Keratinocyte (primary cell): Measurements from ENCODE around the gene MICAL2. TPM values are rescaled to one million over a fixed set of nuclear protein-coding genes. Genes with fewer than 3 reads are reported as not detected.

ENCODE experiments used
- DNase-seq: peaks from one replicate; pipeline ENCODE4 v3.0.0-alpha.2; 2011; ENCODE audit warnings: low read depth, missing footprints, low spot score
- FAIRE-seq: peaks from 2 replicates; lab custom pipeline; 2011; peaks lifted over from hg19 to GRCh38; lab: Jason Lieb, UNC
- H2AFZ ChIP-seq: 2 replicates; pipeline ENCODE4 v1.6.0; 2012; ENCODE audit warnings: low read length, control low read depth, inconsistent platforms; ENCODE audit not compliant: control insufficient read depth
- H3K27ac ChIP-seq: 2 replicates; pipeline ENCODE4 v1.5.1; 2011; ENCODE audit warnings: low read length; ENCODE audit not compliant: control insufficient read depth, insufficient read depth
- H3K27me3 ChIP-seq: 3 replicates; pipeline ENCODE4 v1.6.0; 2011; ENCODE audit warnings: low read length; ENCODE audit not compliant: control insufficient read depth, insufficient read depth; ENCODE audit errors: extremely low read depth
- H3K36me3 ChIP-seq, 2 experiments: 2 replicates in 1 of 2; 3 replicates in 1 of 2; pipeline ENCODE4 v1.5.1; 2011; ENCODE audit warnings: low read length in 2 of 2, mild to moderate bottlenecking in 1 of 2; ENCODE audit not compliant: control insufficient read depth in 2 of 2, insufficient read depth in 2 of 2; ENCODE audit errors: extremely low read depth in 1 of 2
- H3K4me1 ChIP-seq: 3 replicates; pipeline ENCODE4 v1.5.1; 2011; ENCODE audit warnings: low read length; ENCODE audit not compliant: control insufficient read depth, insufficient read depth; ENCODE audit errors: extremely low read depth
- H3K4me2 ChIP-seq: 3 replicates; pipeline ENCODE4 v1.6.0; 2011; ENCODE audit warnings: low read depth, low read length; ENCODE audit not compliant: control insufficient read depth, insufficient read depth; ENCODE audit errors: extremely low read depth
- H3K4me3 ChIP-seq, 3 experiments: fragments of 200-600 bp in 1 of 3; sonication (generic) in 1 of 3; 2 replicates in 2 of 3; 3 replicates in 1 of 3; pipeline ENCODE4 v1.5.1; 2011 to 2016; ENCODE audit warnings: low read length in 3 of 3, mild to moderate bottlenecking in 3 of 3, control low read depth in 2 of 3, inconsistent platforms in 1 of 3, low read depth in 1 of 3, mixed read lengths in 1 of 3, mixed run types in 1 of 3, moderate library complexity in 1 of 3; ENCODE audit not compliant: control insufficient read depth in 2 of 3, insufficient read depth in 2 of 3; ENCODE audit errors: extremely low read depth in 1 of 3
- H3K79me2 ChIP-seq: 2 replicates; pipeline ENCODE4 v1.6.0; 2012; ENCODE audit warnings: low read length; ENCODE audit not compliant: control insufficient read depth, insufficient read depth
- H3K9ac ChIP-seq: 3 replicates; pipeline ENCODE4 v1.6.0; 2011; ENCODE audit warnings: low read length; ENCODE audit not compliant: control insufficient read depth, insufficient read depth; ENCODE audit errors: extremely low read depth
- H3K9me1 ChIP-seq: 3 replicates; pipeline ENCODE4 v1.6.0; 2011; ENCODE audit warnings: low read length; ENCODE audit not compliant: control insufficient read depth, insufficient read depth; ENCODE audit errors: extremely low read depth
- H3K9me3 ChIP-seq: 2 replicates; pipeline ENCODE4 v1.5.1; 2012; ENCODE audit warnings: low read depth, low read length; ENCODE audit not compliant: control insufficient read depth
- H4K20me1 ChIP-seq: 3 replicates; pipeline ENCODE4 v1.6.0; 2011; ENCODE audit warnings: low read length; ENCODE audit not compliant: control insufficient read depth, insufficient read depth; ENCODE audit errors: extremely low read depth
- EZH2 ChIP-seq: IDR thresholded peaks from one replicate; pipeline ENCODE4 v1.6.1; 2012; ENCODE audit warnings: inconsistent platforms, mild to moderate bottlenecking, low read length, moderate library complexity
- dilution Hi-C: fragments of 300-500 bp; cut with MboI; formaldehyde crosslinking; loops from one replicate; pipeline ENCODE4 v1.7.0; 2020; ENCODE audit warnings: low sequenced_read_pairs; ENCODE audit not compliant: extremely low pct_ligation_motif_present
- polyA plus RNA-seq, 5 experiments: library from polyadenylated mRNA; depleted of rRNA in 3 of 5; stranded (reverse) in 3 of 5; stranded (forward) in 1 of 5; unstranded in 1 of 5; fragments of >200 nt; gene quantifications; 1 replicate in 1 of 5; 2 replicates in 3 of 5; 3 replicates in 1 of 5; pipeline versions ENCODE4 v1.2.1 to v1.2.3, GENCODE V29; 2011 to 2012; ENCODE audit warnings: missing spikeins in 2 of 5, low read depth in 1 of 5, low replicate concordance in 1 of 5
- TF ChIP-seq, protein P1 (sequence below), 3 experiments: IDR thresholded peaks in 1 of 3; conservative IDR thresholded peaks in 1 of 3; optimal IDR thresholded peaks in 1 of 3; 2 replicates in 2 of 3; 3 replicates in 1 of 3; pipeline versions ENCODE3 to v1.5.1; 2011; ENCODE audit warnings: low read length in 3 of 3, mild to moderate bottlenecking in 3 of 3, moderate library complexity in 2 of 3, control low read depth in 1 of 3, inconsistent platforms in 1 of 3; ENCODE audit not compliant: insufficient read depth in 2 of 3; ENCODE audit errors: extremely low read depth in 1 of 3

MICAL2 gene
- polyA plus RNA-seq, 1 donor (not counting 4 experiments of a cell fraction or from before 2014, with no cell fraction given): 83.9 TPM

DNA sequence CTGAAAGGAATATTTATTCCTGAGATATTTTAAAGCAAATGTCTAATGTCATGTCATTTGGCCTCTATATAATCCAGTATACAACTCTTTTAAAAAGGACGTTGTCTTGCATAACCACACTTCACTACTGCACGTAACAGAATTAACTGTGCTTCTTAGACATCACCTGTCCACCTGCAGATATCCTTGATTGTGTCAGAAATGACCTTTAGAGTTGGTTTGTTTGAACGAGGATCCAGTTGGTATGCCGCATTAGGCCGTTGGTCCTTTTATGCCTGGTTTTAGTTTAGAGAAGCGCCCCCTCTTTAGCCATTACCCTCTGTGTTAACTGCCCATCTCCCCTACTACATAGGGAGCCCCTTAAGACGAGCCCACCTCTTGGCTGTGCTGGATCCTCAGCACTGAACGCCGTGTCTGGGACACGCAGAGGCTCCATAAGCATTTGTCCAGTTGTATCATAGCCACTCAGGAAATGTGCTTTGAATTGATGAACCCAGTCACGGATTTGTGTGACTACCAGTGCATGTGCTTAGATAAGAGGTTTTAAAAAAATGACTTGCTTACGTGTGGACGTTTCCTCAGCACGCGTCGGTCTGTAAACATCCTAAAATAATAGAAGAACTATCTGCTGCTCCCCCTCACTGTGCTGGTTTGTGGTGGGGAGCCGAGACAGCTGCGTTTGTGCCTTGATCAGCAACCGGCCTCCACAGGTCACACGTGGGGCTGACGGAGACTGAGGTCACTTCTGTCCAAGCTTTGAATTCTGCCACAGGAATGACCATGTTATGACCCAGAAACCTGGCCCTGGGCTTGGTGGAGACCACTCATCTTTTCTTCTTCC lies 4.0 kb downstream of the MICAL2 start:
- peaks cover 69% of the 10 kb centered on the region for H3K4me1 ChIP-seq
- H3K9me3 ChIP-seq: no peaks in the 10 kb centered on the region
- H3K4me3 ChIP-seq: peak overlapping the region in 1 of 3 experiments; percentile 90
- FAIRE-seq (no peak), DNase-seq (no peak)
- dilution Hi-C loops: no loop called here
- H3K79me2 ChIP-seq: peaks cover 94% of the 10 kb centered on the region
- peak overlapping the region; percentile 98 for H3K4me2 ChIP-seq
- H3K27me3 ChIP-seq: no peaks in the 10 kb centered on the region
- H3K27ac ChIP-seq: no peak overlapping the region
- TF ChIP-seq, protein P1, sequence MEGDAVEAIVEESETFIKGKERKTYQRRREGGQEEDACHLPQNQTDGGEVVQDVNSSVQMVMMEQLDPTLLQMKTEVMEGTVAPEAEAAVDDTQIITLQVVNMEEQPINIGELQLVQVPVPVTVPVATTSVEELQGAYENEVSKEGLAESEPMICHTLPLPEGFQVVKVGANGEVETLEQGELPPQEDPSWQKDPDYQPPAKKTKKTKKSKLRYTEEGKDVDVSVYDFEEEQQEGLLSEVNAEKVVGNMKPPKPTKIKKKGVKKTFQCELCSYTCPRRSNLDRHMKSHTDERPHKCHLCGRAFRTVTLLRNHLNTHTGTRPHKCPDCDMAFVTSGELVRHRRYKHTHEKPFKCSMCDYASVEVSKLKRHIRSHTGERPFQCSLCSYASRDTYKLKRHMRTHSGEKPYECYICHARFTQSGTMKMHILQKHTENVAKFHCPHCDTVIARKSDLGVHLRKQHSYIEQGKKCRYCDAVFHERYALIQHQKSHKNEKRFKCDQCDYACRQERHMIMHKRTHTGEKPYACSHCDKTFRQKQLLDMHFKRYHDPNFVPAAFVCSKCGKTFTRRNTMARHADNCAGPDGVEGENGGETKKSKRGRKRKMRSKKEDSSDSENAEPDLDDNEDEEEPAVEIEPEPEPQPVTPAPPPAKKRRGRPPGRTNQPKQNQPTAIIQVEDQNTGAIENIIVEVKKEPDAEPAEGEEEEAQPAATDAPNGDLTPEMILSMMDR (optimal IDR thresholded peaks at IDR 0.05 in 1 of 3, IDR thresholded peaks at IDR 0.05 in 1 of 3, conservative IDR thresholded peaks at IDR 0.05 in 1 of 3; ENCODE audit: extremely low read depth in 1 of 3, insufficient read depth in 2 of 3, low read length in 3 of 3): no peak
- no peak for TF ChIP-seq EZH2
- H3K36me3 ChIP-seq: peaks cover 36 to 65% of the 10 kb centered on the region in 2 experiments
- H3K9me1 ChIP-seq: peaks cover 20% of the 10 kb centered on the region
- H2AFZ ChIP-seq: no peak overlapping the region
- peaks cover 52% of the 10 kb centered on the region for H4K20me1 ChIP-seq
- H3K9ac ChIP-seq: no peak overlapping the region

DNA sequence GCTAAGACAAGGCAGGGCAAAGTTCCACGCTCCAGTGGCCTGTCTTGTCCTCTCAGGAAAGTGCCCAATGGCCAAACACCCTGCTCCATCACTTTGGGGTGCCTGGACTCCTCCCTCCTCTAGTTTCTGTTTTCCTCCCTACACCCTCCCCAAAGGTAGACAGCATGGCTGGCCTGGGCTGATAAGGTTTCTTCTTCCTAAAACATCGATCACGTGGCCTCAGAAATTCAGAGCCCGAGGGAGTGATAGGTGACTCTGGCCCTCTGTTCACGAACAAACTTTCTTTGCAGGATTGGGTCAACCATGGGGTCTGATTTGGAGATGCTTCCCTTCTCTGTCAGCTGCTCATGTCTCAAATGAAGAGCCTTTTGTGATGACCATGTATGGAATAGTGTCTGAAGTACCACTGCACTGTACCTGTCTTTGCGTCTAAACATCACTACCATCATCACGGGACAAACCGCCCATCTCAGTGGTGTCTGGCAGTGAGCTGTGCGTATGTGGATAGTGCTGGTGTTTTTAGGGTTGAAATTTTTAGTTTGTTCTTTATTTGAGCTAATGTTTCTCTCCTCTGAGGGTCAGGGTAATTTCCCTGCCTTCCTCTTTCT lies 6.1 kb downstream of the MICAL2 start:
- Histone ChIP-seq H3K4me1 (peaks cover 76% of the 10 kb centered on the region), H3K9me3 (no peaks in the 10 kb centered on the region), H3K9me1 (peaks cover 24% of the 10 kb centered on the region), H3K9ac (no peak overlapping the region), H3K36me3 (peaks cover 43 to 85% of the 10 kb centered on the region in 2 experiments), H4K20me1 (peaks cover 71% of the 10 kb centered on the region), H3K4me2 (peak overlapping the region; percentile 22), H3K79me2 (peaks cover 100% of the 10 kb centered on the region), H3K27ac (peak overlapping the region; percentile 42), H3K27me3 (no peaks in the 10 kb centered on the region), H3K4me3 (no peak overlapping the region), H2AFZ (no peak overlapping the region)
- TF ChIP-seq EZH2: no peak
- TF ChIP-seq, protein P1 (optimal IDR thresholded peaks at IDR 0.05 in 1 of 3, IDR thresholded peaks at IDR 0.05 in 1 of 3, conservative IDR thresholded peaks at IDR 0.05 in 1 of 3; ENCODE audit: extremely low read depth in 1 of 3, insufficient read depth in 2 of 3, low read length in 3 of 3): no peak
- dilution Hi-C loops: no loop called here
- DNase-seq (no peak), FAIRE-seq (no peak)
